ENCODE data around the gene SPO11.

GRCh38 chr20:57387945-57388371 is 58.4 kb downstream of the SPO11 start:
- TF ChIP-seq CTCF (IDR thresholded peaks at IDR 0.05) (no peak), POLR2A (IDR thresholded peaks at IDR 0.05) (no peak)
